ENCODE results near the gene CLIC2.

Gene CLIC2

GRCh38 chrX:155262970-155263754 lies 71.3 kb downstream of the CLIC2 start:
- DNase-seq: no peak

DNA sequence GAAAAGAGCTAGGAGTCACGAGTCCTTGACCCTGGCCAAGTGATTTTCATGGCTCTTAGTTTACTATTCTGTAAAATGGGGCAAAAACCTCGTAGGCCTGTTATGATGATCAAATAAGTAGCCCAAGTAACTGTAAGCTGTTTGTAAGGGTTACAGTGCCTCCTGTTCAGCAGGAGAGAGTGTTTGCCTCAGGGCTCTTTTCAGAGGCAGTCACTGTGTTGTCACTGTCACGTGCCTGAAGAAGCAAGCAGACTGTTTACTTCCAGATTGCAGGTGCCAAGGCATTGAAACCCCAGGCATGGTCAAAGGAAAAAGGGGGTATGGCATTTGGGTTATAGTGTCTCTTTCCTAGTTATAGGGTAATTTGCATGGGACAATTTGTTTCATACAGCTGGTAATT lies 74.7 kb downstream of the CLIC2 start:
- no peak for DNase-seq

DNA sequence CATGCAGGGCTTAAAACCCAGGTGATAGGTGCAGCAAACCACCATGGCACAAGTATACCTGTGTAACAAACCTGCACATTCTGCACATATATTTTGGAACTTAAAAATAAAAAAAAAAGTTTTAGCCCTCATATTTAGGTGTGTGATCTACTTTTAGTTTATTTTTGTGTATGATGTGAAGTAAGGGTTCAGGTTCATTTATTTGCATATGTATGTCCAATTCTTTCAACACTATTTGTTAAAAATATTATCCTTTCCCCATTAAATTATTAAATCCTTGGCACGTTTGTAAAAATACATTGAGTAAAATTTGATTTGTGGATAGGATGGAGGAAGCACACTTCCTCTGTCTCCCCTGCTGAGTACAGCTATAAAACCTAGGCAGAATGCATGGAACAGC lies 83.0 kb downstream of the CLIC2 start:
- DNase-seq: no peak

DNA sequence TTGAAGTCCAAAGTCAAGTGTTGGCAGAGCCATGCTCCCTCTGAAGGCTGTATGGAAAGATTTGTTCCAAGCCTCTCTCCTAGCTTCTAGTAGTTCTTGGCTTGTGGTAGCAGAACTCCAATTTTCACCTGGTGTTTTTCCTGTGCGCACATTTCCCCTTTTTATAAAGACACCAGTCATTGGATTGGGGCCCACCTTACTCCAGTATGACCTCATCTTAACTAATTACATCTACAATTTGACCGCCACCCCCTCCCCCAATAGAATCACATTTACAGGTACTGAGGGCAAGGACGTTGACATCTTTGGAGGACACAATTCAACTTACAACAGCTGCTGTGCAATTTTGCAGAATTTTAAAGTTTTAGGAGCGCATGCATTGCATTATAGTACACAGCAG lies 86.9 kb downstream of the CLIC2 start:
- no peak for DNase-seq

- no peak for DNase-seq
Observed at GRCh38 chrX:155246748-155247147, 87.7 kb downstream of the CLIC2 start.

DNA sequence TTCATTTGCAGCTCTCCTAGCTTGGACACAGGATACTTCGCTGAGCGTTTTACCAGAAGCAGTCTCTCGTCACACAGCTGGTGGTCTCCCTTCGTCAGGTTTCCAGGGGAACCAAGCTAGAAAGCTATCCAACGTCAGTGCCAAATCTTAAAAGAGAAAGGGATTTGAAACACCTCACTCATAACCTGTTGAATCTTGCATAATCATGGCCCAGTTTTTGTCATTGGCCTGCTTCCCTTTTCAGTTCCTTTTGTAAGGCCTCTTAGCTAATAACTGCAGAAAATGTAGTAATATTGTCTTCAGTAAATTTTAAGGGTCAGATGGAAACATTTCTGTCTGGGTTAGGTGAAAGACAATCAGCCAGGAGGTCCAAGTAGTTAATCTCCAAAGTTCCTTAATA lies 92.1 kb downstream of the CLIC2 start:
- DNase-seq: no peak

DNA sequence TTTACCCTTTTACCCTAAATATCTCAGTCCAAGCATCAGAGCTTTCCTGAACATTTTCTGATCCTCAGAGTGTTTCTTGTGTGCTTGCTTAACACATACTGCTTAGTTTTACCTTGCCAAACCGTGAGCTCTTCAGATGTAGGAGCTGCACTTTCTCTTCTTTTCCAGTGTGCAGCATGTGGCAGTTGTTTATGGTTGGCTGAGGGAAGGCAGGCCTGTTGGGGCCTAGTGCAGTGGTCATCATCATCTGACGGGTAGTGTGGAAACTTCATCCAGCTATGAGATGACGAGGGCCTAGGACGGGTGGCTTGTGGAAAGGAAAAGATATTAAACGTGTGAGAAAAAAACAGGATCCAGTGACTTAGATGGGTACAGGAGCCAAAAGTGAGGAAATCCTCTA lies 96.7 kb downstream of the CLIC2 start:
- no peak for DNase-seq

GRCh38 chrX:155235891-155236290 lies 98.5 kb downstream of the CLIC2 start:
- no peak for DNase-seq

GRCh38 chrX:155231163-155231562 lies 103.3 kb downstream of the CLIC2 start:
- no peak for DNase-seq
